Calu3 (cell line): ENCODE results near the gene SLC10A6. TPM values are rescaled to one million over a fixed set of nuclear protein-coding genes. Genes with fewer than 3 reads are reported as not detected.

ENCODE experiments used
- BruUV-seq: library from RNA; stranded (reverse); fragments of 400-500 nt; replicated peaks from 2 replicates; lab custom pipeline; 2021; lab: Mats Ljungman, UMichigan
- CTCF ChIA-PET: fragments of 300-600 bp; sonication (Branson Sonifier 250); formaldehyde crosslinking; loops from one replicate; lab custom pipeline; 2022; ENCODE audit warnings: antibody characterized with exemption; lab: Charles Lee
- DNase-seq: peaks from one replicate; pipeline ENCODE4 v3.0.0; 2022
- H3K27ac Mint-ChIP-seq: one replicate; pipeline ENCODE4 v1.8.0; 2022; ENCODE audit warnings: mixed read lengths; ENCODE audit not compliant: unreplicated experiment
- H3K27me3 Mint-ChIP-seq: one replicate; pipeline ENCODE4 v1.8.0; 2022; ENCODE audit warnings: mixed read lengths; ENCODE audit not compliant: unreplicated experiment
- H3K36me3 Mint-ChIP-seq: one replicate; pipeline ENCODE4 v1.8.0; 2022; ENCODE audit warnings: mild to moderate bottlenecking, moderate library complexity, mixed read lengths; ENCODE audit not compliant: insufficient read depth, unreplicated experiment
- H3K4me1 Mint-ChIP-seq: one replicate; pipeline ENCODE4 v1.8.0; 2022; ENCODE audit warnings: mild to moderate bottlenecking, low read depth, mixed read lengths; ENCODE audit not compliant: unreplicated experiment
- H3K4me3 Mint-ChIP-seq: one replicate; pipeline ENCODE4 v1.8.0; 2022; ENCODE audit warnings: mild to moderate bottlenecking, low read depth, moderate library complexity, mixed read lengths; ENCODE audit not compliant: unreplicated experiment
- H3K9me3 Mint-ChIP-seq: one replicate; pipeline ENCODE4 v1.8.0; 2022; ENCODE audit warnings: low read depth, mixed read lengths; ENCODE audit not compliant: unreplicated experiment
- intact Hi-C: fragments of 100-400 bp; cut with micrococcal nuclease; formaldehyde crosslinking; loops from one replicate; pipeline ENCODE4 v1.10.0; 2022; ENCODE audit not compliant: unreplicated experiment
- total RNA-seq: library from RNA; stranded (reverse); gene quantifications from 2 replicates; pipeline ENCODE4 v1.2.3, GENCODE V29; 2022
- TF ChIP-seq, protein P1 (sequence below): fragments of 200-600 bp; IDR thresholded peaks from one replicate; pipeline ENCODE4 v1.8.0; 2022; ENCODE audit warnings: antibody characterized with exemption; ENCODE audit not compliant: unreplicated experiment

The SLC10A6 gene
- total RNA-seq, 1 experiment from 2014 or later = not detected

DNA sequence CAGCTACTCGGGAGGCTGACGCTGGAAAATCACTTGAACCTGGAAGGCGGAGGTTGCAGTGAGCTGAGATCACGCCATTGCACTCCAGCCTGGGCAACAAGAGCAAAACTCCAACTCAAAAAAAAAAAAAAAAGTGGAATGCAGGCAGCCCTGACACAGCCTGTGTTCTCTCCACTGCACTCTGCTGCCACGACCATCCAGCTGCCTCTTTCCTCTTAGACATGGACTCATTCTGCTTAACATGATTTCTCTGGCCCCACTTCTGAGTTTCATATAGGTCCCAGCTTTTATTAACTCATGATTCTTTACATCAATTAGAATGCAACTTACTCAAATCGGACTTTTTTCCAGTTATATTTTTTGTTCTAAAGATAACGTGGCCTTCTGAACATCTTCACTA lies 29.6 kb downstream of the SLC10A6 start:
- no peaks in the 10 kb centered on the region for H3K9me3 Mint-ChIP-seq

DNA sequence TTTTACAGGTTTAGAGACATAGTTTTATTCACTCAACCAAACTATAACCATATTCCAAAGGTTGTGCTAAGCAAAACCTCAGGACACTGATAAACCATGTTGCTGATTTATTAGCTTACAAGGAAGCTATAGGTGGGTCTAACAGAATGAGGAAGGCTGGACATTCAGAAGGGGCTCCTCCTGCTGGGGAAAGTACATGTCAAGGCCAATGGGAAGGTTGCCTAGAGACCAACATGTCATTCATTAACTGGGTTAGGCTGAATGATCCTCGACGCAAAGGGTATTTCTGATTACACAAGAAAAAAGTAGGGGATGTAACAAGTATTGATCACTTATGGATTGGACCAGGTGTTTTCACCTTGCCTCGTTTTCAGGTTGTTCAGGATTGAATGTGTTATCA lies 30.3 kb downstream of the SLC10A6 start:
- CTCF ChIA-PET = interaction anchor here (1.2 kb wide), 1 partner anchor 12 kb away, joined by 4 read pairs; no protein-coding TSS in a partner anchor
- no TSS peak for BruUV-seq

More for the DNA sequence above, 29.6 kb downstream of the SLC10A6 start:
- peaks cover 9% of the 10 kb centered on the region for H3K4me1 Mint-ChIP-seq
- no peaks in the 10 kb centered on the region for H3K27me3 Mint-ChIP-seq
- BruUV-seq = no TSS peak
- H3K36me3 Mint-ChIP-seq = no peaks in the 10 kb centered on the region
- intact Hi-C loops = no loop called here
- DNase-seq = no peak
- H3K4me3 Mint-ChIP-seq = no peak overlapping the region
- TF ChIP-seq, protein P1, sequence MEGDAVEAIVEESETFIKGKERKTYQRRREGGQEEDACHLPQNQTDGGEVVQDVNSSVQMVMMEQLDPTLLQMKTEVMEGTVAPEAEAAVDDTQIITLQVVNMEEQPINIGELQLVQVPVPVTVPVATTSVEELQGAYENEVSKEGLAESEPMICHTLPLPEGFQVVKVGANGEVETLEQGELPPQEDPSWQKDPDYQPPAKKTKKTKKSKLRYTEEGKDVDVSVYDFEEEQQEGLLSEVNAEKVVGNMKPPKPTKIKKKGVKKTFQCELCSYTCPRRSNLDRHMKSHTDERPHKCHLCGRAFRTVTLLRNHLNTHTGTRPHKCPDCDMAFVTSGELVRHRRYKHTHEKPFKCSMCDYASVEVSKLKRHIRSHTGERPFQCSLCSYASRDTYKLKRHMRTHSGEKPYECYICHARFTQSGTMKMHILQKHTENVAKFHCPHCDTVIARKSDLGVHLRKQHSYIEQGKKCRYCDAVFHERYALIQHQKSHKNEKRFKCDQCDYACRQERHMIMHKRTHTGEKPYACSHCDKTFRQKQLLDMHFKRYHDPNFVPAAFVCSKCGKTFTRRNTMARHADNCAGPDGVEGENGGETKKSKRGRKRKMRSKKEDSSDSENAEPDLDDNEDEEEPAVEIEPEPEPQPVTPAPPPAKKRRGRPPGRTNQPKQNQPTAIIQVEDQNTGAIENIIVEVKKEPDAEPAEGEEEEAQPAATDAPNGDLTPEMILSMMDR = no peak
- CTCF ChIA-PET = interaction anchor here (1.2 kb wide), 1 partner anchor 12 kb away, joined by 4 read pairs; no protein-coding TSS in a partner anchor
- H3K27ac Mint-ChIP-seq = no peak overlapping the region

DNA sequence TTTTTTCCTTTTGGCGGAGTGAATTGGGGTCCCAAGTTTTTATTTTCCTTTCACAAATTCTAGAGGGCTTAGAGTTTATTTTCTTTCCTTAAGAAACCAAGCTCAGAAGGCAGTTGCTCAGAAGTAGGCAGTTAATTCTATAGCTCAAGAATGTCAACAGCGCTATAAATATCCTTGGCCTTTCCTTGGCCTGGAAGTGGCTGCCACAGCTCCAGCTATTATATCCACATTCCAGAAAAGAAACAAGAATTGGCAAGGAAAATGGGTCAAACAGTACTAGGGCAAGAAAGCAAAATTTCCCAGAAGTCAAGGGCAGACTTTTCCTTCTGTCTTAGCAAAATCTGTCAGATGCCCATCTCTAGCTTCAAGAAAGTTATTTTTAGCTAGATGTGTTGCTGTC lies 31.0 kb downstream of the SLC10A6 start:
- Mint-ChIP-seq H3K27ac (no peak overlapping the region), H3K9me3 (no peaks in the 10 kb centered on the region), H3K4me1 (peaks cover 9% of the 10 kb centered on the region), H3K36me3 (no peaks in the 10 kb centered on the region), H3K4me3 (no peak overlapping the region), H3K27me3 (no peaks in the 10 kb centered on the region)
- DNase-seq = no peak
- no TSS peak for BruUV-seq
- TF ChIP-seq, protein P1 = no peak
- intact Hi-C loops = no loop called here
- CTCF ChIA-PET = no interaction called here

More for the DNA sequence above, 30.3 kb downstream of the SLC10A6 start:
- TF ChIP-seq, protein P1 = no peak
- no peak overlapping the region for H3K27ac Mint-ChIP-seq
- intact Hi-C loops = no loop called here
- no peak for DNase-seq
- peaks cover 9% of the 10 kb centered on the region for H3K4me1 Mint-ChIP-seq
- no peaks in the 10 kb centered on the region for H3K36me3 Mint-ChIP-seq
- H3K9me3 Mint-ChIP-seq = no peaks in the 10 kb centered on the region
- no peak overlapping the region for H3K4me3 Mint-ChIP-seq
- H3K27me3 Mint-ChIP-seq = no peaks in the 10 kb centered on the region

DNA sequence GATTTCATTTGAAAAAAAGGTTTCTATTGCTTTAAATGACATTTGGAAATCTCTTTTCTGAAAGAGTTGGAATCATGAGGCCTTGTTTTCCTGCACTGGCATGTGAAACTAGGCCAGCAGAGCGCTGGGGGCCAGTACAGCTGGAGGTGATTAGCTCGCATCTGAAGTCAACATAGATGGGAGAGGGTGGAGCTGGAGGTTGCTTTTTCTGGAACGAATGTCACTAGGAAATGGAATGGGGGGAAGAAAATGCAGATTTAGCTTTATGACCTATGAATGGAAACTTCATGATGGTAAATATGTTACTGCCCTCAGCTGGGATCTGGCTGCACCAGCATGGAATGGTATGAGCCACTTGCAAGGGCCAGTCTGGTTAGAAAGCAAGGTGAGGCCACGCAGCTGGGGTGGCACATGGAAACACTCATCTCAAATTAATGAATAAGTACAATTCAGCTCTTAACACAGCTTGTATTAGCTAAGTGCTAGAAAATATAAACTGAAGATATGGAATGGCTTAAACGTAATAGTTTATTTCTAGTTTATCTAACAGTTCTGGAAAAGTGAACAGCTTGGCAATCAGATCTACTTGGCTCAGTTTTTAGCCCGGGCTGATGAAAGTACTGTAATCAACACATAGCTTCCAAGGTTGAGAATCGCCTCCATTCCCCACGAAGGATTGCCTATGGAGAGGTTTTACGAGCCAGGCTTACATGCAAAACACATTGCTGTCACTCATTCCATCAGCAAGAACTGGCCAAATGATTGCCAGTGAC lies 32.5 kb downstream of the SLC10A6 start:
- intact Hi-C loops = no loop called here
- no peak for DNase-seq
- Mint-ChIP-seq H3K4me3 (no peak overlapping the region), H3K27me3 (no peaks in the 10 kb centered on the region), H3K36me3 (no peaks in the 10 kb centered on the region), H3K4me1 (peaks cover 9% of the 10 kb centered on the region), H3K9me3 (no peaks in the 10 kb centered on the region), H3K27ac (no peak overlapping the region)
- CTCF ChIA-PET = interaction anchor here (1.2 kb wide), 1 partner anchor 76 kb away, joined by 3 read pairs; the partner anchor contains the start of gene C4orf36
- BruUV-seq = no TSS peak
- TF ChIP-seq, protein P1 = no peak
